Measurements from ENCODE around the gene CGB5.
"Not testable (repeated sequence)": the region's sequence is repeated elsewhere in the genome, so short reads cannot be mapped to it uniquely, and the experiment has no call there.

DNA sequence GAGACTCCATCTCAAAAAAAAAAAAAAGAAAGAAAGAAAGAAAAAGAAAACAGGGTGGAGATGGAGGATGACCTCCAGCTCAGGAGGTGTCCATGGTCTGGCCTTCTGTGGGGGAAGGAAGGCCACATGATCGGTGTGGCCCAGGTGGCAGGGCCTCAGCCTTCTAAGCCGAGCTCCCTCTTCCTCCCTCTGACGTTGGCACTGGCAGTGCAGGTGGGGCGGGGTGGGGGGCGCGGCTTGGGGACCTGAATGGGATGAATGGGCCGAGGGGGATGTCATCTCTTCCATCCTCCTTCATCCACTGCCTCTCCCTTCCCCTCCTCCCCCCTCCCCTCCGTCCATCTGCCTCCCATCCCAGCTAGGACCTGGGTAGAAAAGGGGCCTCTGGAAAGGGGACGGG lies 3.9 kb upstream of the CGB5 start:
- TF ChIP-seq CTCF (conservative IDR thresholded peaks at IDR 0.05; ENCODE audit: low read depth, low read length); EZH2phosphoT487 (IDR thresholded peaks at IDR 0.05; ENCODE audit: borderline replicate concordance, low read length): not testable (repeated sequence)

Measured in PC-3 (cell line).